WTC11 (cell line): ENCODE data around the gene ZNF488. TPM values are rescaled to one million over a fixed set of nuclear protein-coding genes. Genes with fewer than 3 reads are reported as not detected.

ENCODE experiments used
- ATAC-seq: fragments of 200-7000 bp; cut with Tn5 transposase; 2 replicates; pipeline ENCODE4 v1.10.0; 2021; ENCODE audit warnings: mild to moderate bottlenecking, moderate library complexity
- CTCF ChIA-PET: fragments of 300-600 bp; sonication (Branson Sonifier 250); formaldehyde crosslinking; loops from one replicate; lab custom pipeline; 2021; ENCODE audit warnings: antibody characterized with exemption; lab: Charles Lee
- POLR2A ChIA-PET: fragments of 350-600 bp; sonication (Branson Sonifier 250); formaldehyde crosslinking; loops from one replicate; lab custom pipeline; 2021; ENCODE audit warnings: antibody characterized with exemption; lab: Charles Lee
- DNase-seq: peaks from one replicate; pipeline ENCODE4 v3.0.0; 2021; ENCODE audit warnings: low spot score
- H3K27ac Mint-ChIP-seq: 2 replicates; pipeline ENCODE4 v1.8.0; 2021; ENCODE audit warnings: mixed read lengths
- H3K27me3 Mint-ChIP-seq: 2 replicates; pipeline ENCODE4 v1.8.0; 2021; ENCODE audit warnings: low read depth, mild to moderate bottlenecking, moderate library complexity, mixed read lengths
- H3K36me3 Mint-ChIP-seq: 2 replicates; pipeline ENCODE4 v1.8.0; 2021; ENCODE audit warnings: mixed read lengths
- H3K4me1 Mint-ChIP-seq: 2 replicates; pipeline ENCODE4 v1.8.0; 2022; ENCODE audit warnings: mixed read lengths
- H3K4me3 Mint-ChIP-seq: 2 replicates; pipeline ENCODE4 v1.8.0; 2021; ENCODE audit warnings: mild to moderate bottlenecking, moderate library complexity, mixed read lengths
- H3K9me3 Mint-ChIP-seq: 2 replicates; pipeline ENCODE4 v1.8.0; 2021; ENCODE audit warnings: mixed read lengths
- CREB1 ChIP-seq: sonication (generic); formaldehyde crosslinking; IDR thresholded peaks from 2 replicates; pipeline ENCODE4 v1.8.0; 2023; ENCODE audit warnings: mild to moderate bottlenecking, missing genetic modification reagents
- ELF4 ChIP-seq: sonication (generic); formaldehyde crosslinking; IDR thresholded peaks from 2 replicates; pipeline ENCODE4 v1.8.1; 2022; ENCODE audit warnings: low read depth, mild to moderate bottlenecking, moderate library complexity, missing genetic modification reagents
- ESRRA ChIP-seq: sonication (generic); formaldehyde crosslinking; IDR thresholded peaks from 2 replicates; pipeline ENCODE4 v1.8.1; 2022; ENCODE audit warnings: mild to moderate bottlenecking, missing genetic modification reagents, borderline replicate concordance
- JUN ChIP-seq: sonication (generic); formaldehyde crosslinking; IDR thresholded peaks from 2 replicates; pipeline ENCODE4 v1.8.0; 2023; ENCODE audit warnings: mild to moderate bottlenecking, missing genetic modification reagents
- KAT7 ChIP-seq: sonication (generic); formaldehyde crosslinking; IDR thresholded peaks from 2 replicates; pipeline ENCODE4 v1.8.1; 2023; ENCODE audit warnings: missing genetic modification reagents, mild to moderate bottlenecking, borderline replicate concordance
- MYBL2 ChIP-seq: sonication (generic); formaldehyde crosslinking; IDR thresholded peaks from 2 replicates; pipeline ENCODE4 v1.8.1; 2023; ENCODE audit warnings: mild to moderate bottlenecking, moderate library complexity, missing genetic modification reagents
- NR1H2 ChIP-seq: sonication (generic); formaldehyde crosslinking; IDR thresholded peaks from 2 replicates; pipeline ENCODE4 v1.9.0; 2021; ENCODE audit warnings: mild to moderate bottlenecking, moderate library complexity, missing genetic modification reagents
- SMAD3 ChIP-seq: sonication (generic); formaldehyde crosslinking; IDR thresholded peaks from 2 replicates; pipeline ENCODE4 v1.8.0; 2022; ENCODE audit warnings: missing genetic modification reagents, mild to moderate bottlenecking, borderline replicate concordance
- TEAD4 ChIP-seq: sonication (generic); formaldehyde crosslinking; IDR thresholded peaks from 2 replicates; pipeline ENCODE4 v1.8.0; 2022; ENCODE audit warnings: mild to moderate bottlenecking, missing genetic modification reagents
- USF1 ChIP-seq: sonication (generic); formaldehyde crosslinking; IDR thresholded peaks from 2 replicates; pipeline ENCODE4 v1.8.0; 2022; ENCODE audit warnings: mild to moderate bottlenecking, missing genetic modification reagents
- ZNF317 ChIP-seq: sonication (generic); formaldehyde crosslinking; IDR thresholded peaks from 2 replicates; pipeline ENCODE4 v1.8.1; 2023; ENCODE audit warnings: low read depth, mild to moderate bottlenecking, moderate library complexity, missing genetic modification reagents, borderline replicate concordance
- ZNF423 ChIP-seq: fragments of 250-450 bp; sonication (Bioruptor Pico); IDR thresholded peaks from 2 replicates; pipeline ENCODE4 v2.1.2; 2022; ENCODE audit warnings: mild to moderate bottlenecking, moderate library complexity
- total RNA-seq: library from RNA; stranded (reverse); gene quantifications from 3 replicates; pipeline ENCODE4 v1.2.3, GENCODE V29; 2021
- TF ChIP-seq, protein P1 (sequence below): sonication (generic); formaldehyde crosslinking; IDR thresholded peaks from 2 replicates; pipeline ENCODE4 v1.8.1; 2022; ENCODE audit warnings: mild to moderate bottlenecking, missing genetic modification reagents, moderate library complexity, borderline replicate concordance
- TF ChIP-seq, protein P2 (sequence below): sonication (generic); formaldehyde crosslinking; IDR thresholded peaks from 2 replicates; pipeline ENCODE4 v1.8.1; 2023; ENCODE audit warnings: mild to moderate bottlenecking, missing genetic modification reagents, borderline replicate concordance
- TF ChIP-seq, protein P3 (sequence below): sonication (generic); formaldehyde crosslinking; IDR thresholded peaks from 2 replicates; pipeline ENCODE4 v1.8.1; 2023; ENCODE audit warnings: mild to moderate bottlenecking, missing genetic modification reagents
- TF ChIP-seq, protein P4 (sequence below): fragments of 200-600 bp; IDR thresholded peaks from 2 replicates; pipeline ENCODE4 v1.8.0; 2022; ENCODE audit warnings: antibody characterized with exemption
- TF ChIP-seq, protein P5 (sequence below): sonication (generic); formaldehyde crosslinking; IDR thresholded peaks from 2 replicates; pipeline ENCODE4 v1.8.0; 2022; ENCODE audit warnings: missing genetic modification reagents
- TF ChIP-seq, protein P6 (sequence below): sonication (generic); formaldehyde crosslinking; IDR thresholded peaks from 2 replicates; pipeline ENCODE4 v1.8.1; 2023; ENCODE audit warnings: mild to moderate bottlenecking, missing genetic modification reagents, moderate library complexity
- TF ChIP-seq, protein P7 (sequence below): sonication (generic); formaldehyde crosslinking; IDR thresholded peaks from 2 replicates; pipeline ENCODE4 v1.8.1; 2023; ENCODE audit warnings: mild to moderate bottlenecking, missing genetic modification reagents, moderate library complexity

The ZNF488 gene
- total RNA-seq, 1 experiment from 2014 or later: 8.7 TPM

DNA sequence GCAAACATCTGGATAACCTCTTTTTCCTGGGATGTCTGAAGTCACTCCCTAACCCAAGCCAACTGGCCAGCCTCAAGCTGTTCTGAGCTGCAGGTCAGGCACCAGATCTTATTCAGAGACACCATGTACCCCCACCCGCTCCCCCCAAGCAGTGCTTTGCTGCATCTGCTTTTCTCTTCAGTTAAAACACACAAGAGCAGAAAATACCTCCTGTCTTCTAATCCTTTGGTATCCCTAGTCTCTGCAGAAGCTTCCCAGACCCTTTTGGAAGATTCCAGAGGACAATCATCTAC is 3.0 kb downstream of the ZNF488 start (continued):
- no peak for TF ChIP-seq TEAD4 (CRISPR knock-in tag)
- TF ChIP-seq, protein P1, sequence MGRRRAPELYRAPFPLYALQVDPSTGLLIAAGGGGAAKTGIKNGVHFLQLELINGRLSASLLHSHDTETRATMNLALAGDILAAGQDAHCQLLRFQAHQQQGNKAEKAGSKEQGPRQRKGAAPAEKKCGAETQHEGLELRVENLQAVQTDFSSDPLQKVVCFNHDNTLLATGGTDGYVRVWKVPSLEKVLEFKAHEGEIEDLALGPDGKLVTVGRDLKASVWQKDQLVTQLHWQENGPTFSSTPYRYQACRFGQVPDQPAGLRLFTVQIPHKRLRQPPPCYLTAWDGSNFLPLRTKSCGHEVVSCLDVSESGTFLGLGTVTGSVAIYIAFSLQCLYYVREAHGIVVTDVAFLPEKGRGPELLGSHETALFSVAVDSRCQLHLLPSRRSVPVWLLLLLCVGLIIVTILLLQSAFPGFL (CRISPR knock-in tag): no peak
- no peak for TF ChIP-seq MYBL2 (CRISPR knock-in tag)
- TF ChIP-seq, protein P2, sequence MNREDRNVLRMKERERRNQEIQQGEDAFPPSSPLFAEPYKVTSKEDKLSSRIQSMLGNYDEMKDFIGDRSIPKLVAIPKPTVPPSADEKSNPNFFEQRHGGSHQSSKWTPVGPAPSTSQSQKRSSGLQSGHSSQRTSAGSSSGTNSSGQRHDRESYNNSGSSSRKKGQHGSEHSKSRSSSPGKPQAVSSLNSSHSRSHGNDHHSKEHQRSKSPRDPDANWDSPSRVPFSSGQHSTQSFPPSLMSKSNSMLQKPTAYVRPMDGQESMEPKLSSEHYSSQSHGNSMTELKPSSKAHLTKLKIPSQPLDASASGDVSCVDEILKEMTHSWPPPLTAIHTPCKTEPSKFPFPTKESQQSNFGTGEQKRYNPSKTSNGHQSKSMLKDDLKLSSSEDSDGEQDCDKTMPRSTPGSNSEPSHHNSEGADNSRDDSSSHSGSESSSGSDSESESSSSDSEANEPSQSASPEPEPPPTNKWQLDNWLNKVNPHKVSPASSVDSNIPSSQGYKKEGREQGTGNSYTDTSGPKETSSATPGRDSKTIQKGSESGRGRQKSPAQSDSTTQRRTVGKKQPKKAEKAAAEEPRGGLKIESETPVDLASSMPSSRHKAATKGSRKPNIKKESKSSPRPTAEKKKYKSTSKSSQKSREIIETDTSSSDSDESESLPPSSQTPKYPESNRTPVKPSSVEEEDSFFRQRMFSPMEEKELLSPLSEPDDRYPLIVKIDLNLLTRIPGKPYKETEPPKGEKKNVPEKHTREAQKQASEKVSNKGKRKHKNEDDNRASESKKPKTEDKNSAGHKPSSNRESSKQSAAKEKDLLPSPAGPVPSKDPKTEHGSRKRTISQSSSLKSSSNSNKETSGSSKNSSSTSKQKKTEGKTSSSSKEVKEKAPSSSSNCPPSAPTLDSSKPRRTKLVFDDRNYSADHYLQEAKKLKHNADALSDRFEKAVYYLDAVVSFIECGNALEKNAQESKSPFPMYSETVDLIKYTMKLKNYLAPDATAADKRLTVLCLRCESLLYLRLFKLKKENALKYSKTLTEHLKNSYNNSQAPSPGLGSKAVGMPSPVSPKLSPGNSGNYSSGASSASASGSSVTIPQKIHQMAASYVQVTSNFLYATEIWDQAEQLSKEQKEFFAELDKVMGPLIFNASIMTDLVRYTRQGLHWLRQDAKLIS (CRISPR knock-in tag): no peak
- TF ChIP-seq, protein P3, sequence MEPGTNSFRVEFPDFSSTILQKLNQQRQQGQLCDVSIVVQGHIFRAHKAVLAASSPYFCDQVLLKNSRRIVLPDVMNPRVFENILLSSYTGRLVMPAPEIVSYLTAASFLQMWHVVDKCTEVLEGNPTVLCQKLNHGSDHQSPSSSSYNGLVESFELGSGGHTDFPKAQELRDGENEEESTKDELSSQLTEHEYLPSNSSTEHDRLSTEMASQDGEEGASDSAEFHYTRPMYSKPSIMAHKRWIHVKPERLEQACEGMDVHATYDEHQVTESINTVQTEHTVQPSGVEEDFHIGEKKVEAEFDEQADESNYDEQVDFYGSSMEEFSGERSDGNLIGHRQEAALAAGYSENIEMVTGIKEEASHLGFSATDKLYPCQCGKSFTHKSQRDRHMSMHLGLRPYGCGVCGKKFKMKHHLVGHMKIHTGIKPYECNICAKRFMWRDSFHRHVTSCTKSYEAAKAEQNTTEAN (CRISPR knock-in tag): no peak
- no peak for TF ChIP-seq NR1H2 (CRISPR knock-in tag)
- TF ChIP-seq, protein P4, sequence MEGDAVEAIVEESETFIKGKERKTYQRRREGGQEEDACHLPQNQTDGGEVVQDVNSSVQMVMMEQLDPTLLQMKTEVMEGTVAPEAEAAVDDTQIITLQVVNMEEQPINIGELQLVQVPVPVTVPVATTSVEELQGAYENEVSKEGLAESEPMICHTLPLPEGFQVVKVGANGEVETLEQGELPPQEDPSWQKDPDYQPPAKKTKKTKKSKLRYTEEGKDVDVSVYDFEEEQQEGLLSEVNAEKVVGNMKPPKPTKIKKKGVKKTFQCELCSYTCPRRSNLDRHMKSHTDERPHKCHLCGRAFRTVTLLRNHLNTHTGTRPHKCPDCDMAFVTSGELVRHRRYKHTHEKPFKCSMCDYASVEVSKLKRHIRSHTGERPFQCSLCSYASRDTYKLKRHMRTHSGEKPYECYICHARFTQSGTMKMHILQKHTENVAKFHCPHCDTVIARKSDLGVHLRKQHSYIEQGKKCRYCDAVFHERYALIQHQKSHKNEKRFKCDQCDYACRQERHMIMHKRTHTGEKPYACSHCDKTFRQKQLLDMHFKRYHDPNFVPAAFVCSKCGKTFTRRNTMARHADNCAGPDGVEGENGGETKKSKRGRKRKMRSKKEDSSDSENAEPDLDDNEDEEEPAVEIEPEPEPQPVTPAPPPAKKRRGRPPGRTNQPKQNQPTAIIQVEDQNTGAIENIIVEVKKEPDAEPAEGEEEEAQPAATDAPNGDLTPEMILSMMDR: no peak
- no peak for TF ChIP-seq USF1 (CRISPR knock-in tag)
- no peak for TF ChIP-seq ZNF317 (CRISPR knock-in tag)

- no peak overlapping the region for H3K4me3 Mint-ChIP-seq
- ATAC-seq (no peak), DNase-seq (no peak)
- ChIA-PET CTCF (no interaction called here), POLR2A (no interaction called here)
- H3K27me3 Mint-ChIP-seq: peaks cover 7% of the 10 kb centered on the region
- H3K9me3 Mint-ChIP-seq: peaks cover 2% of the 10 kb centered on the region
- peaks cover 3% of the 10 kb centered on the region for H3K36me3 Mint-ChIP-seq
- H3K27ac Mint-ChIP-seq: no peak overlapping the region
- peaks cover 39% of the 10 kb centered on the region for H3K4me1 Mint-ChIP-seq
- TF ChIP-seq ZNF423: no peak
- TF ChIP-seq, protein P5, sequence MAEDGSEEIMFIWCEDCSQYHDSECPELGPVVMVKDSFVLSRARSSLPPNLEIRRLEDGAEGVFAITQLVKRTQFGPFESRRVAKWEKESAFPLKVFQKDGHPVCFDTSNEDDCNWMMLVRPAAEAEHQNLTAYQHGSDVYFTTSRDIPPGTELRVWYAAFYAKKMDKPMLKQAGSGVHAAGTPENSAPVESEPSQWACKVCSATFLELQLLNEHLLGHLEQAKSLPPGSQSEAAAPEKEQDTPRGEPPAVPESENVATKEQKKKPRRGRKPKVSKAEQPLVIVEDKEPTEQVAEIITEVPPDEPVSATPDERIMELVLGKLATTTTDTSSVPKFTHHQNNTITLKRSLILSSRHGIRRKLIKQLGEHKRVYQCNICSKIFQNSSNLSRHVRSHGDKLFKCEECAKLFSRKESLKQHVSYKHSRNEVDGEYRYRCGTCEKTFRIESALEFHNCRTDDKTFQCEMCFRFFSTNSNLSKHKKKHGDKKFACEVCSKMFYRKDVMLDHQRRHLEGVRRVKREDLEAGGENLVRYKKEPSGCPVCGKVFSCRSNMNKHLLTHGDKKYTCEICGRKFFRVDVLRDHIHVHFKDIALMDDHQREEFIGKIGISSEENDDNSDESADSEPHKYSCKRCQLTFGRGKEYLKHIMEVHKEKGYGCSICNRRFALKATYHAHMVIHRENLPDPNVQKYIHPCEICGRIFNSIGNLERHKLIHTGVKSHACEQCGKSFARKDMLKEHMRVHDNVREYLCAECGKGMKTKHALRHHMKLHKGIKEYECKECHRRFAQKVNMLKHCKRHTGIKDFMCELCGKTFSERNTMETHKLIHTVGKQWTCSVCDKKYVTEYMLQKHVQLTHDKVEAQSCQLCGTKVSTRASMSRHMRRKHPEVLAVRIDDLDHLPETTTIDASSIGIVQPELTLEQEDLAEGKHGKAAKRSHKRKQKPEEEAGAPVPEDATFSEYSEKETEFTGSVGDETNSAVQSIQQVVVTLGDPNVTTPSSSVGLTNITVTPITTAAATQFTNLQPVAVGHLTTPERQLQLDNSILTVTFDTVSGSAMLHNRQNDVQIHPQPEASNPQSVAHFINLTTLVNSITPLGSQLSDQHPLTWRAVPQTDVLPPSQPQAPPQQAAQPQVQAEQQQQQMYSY: no peak
- TF ChIP-seq, protein P6, sequence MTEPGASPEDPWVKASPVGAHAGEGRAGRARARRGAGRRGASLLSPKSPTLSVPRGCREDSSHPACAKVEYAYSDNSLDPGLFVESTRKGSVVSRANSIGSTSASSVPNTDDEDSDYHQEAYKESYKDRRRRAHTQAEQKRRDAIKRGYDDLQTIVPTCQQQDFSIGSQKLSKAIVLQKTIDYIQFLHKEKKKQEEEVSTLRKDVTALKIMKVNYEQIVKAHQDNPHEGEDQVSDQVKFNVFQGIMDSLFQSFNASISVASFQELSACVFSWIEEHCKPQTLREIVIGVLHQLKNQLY: no peak
- no peak for TF ChIP-seq ZNF317 (CRISPR knock-in tag)
- TF ChIP-seq ELF4 (CRISPR knock-in tag): no peak
- TF ChIP-seq SMAD3 (CRISPR knock-in tag): no peak
- TF ChIP-seq, protein P7, sequence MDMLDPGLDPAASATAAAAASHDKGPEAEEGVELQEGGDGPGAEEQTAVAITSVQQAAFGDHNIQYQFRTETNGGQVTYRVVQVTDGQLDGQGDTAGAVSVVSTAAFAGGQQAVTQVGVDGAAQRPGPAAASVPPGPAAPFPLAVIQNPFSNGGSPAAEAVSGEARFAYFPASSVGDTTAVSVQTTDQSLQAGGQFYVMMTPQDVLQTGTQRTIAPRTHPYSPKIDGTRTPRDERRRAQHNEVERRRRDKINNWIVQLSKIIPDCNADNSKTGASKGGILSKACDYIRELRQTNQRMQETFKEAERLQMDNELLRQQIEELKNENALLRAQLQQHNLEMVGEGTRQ (CRISPR knock-in tag): no peak
- TF ChIP-seq JUN (CRISPR knock-in tag): no peak
- TF ChIP-seq ESRRA (CRISPR knock-in tag): no peak
- no peak for TF ChIP-seq KAT7 (CRISPR knock-in tag)
- TF ChIP-seq CREB1 (CRISPR knock-in tag): no peak
These were observed 3.6 kb downstream of the ZNF488 start for GRCh38 chr10:47380341-47381102.
